ENCODE measurements around the gene DUSP22. TPM values are rescaled to one million over a fixed set of nuclear protein-coding genes. Genes with fewer than 3 reads are reported as not detected.

DUSP22 gene
- polyA plus RNA-seq, 1 donor = 25.1 TPM

DNA sequence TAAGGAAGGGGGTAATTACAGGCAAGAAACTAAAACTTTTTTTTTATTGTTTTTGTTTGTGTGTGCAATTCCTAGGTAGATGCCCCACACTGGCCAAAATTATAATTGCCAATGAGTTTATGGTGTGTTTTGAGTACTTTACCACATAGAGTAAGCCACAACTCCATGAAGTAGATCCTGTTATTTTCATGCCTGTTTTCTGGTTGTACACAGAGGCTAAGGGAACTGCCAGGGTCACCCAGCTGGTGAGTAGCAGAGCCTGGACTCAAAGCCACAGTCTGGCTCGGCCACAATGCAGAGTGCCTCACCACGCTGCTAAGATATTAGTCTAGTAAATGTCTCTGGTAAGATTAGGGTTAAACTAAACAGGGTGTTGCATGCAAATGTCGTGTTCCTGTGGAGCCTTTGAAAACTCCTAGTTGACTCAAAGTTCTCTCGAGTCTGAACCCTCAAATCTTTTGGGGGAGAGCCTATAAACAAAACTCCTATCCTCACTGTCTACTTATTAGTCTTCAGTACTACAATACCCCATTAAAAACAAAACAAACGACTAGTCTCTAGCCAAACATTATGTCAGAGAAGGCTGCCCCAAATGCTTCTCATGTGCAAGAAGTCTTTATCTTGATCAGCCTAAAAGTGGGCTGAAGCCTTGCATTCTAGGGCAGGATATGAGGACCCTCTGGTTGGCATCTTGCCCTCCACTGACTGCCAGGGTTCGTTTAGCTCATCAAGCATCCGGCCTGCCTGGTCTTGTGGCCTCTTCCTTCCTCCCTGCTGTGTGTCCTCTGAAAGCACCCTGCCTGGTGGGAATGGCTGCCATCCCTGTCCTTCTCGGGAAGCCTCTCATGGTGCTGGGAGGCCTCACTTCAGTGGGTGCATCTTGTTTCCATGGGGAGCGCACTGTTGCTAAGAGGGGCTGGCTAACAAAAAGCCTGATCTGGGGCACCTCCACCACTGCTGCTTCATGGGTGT, 4.2 kb downstream of the DUSP22 start:
- Histone ChIP-seq H3K27ac (ENCODE audit: low read length) (no peak overlapping the region), H3K4me1 (ENCODE audit: control insufficient read depth, insufficient read depth, low read length) (peaks cover 10% of the 10 kb centered on the region), H3K36me3 (ENCODE audit: control insufficient read depth, insufficient read depth, low read length) (no peaks in the 10 kb centered on the region), H3K9me3 (ENCODE audit: control insufficient read depth, low read depth, low read length) (peaks cover 2% of the 10 kb centered on the region), H3K27me3 (ENCODE audit: control insufficient read depth, insufficient read depth, low read length) (no peaks in the 10 kb centered on the region), H3K4me3 (ENCODE audit: low read length) (no peak overlapping the region)
- DNase-seq = no peak
- WGBS (ENCODE audit: insufficient coverage, low lambda C conversion rate) = 38% methylated on average over 2 of the region's 9 CpGs

DNA sequence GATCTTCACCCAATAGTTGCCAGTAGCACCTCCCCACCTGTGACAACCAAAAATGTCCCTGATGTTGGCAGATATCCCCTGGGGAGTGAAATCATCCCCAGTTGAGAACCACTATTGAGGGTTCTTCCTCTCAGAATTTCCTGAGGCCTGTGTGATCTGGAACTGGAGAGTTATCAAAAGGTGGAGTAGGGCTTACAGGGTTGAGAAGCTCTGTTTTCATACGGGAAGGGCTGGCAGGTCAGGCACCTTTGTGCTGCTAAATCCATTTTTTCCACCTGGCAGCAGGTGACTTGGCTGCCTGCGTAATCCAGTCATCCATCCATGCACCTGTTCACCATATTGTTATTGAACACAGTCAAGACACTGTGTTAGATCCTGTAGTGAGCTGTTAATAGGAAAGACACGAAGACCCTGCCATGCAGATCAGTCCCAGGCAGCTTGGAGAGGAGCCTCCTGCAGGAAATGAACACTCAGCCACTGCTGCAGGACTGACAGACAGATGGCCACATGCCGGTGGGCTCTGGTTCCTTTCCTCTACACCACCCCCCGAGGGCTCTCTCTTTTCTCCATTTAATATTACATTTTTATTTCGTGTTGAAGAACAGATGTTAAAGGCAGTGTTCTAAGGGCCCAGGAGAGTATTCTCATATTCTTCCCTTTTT, 5.4 kb downstream of the DUSP22 start:
- DNase-seq = no peak
- H3K27ac ChIP-seq (ENCODE audit: low read length) = no peak overlapping the region
- no peaks in the 10 kb centered on the region for H3K27me3 ChIP-seq (ENCODE audit: control insufficient read depth, insufficient read depth, low read length)
- H3K4me1 ChIP-seq (ENCODE audit: control insufficient read depth, insufficient read depth, low read length) = peaks cover 6% of the 10 kb centered on the region
- no peak overlapping the region for H3K4me3 ChIP-seq (ENCODE audit: low read length)
- 71% methylated on average over 2 of the region's 6 CpGs for WGBS (ENCODE audit: insufficient coverage, low lambda C conversion rate)
- peaks cover 2% of the 10 kb centered on the region for H3K9me3 ChIP-seq (ENCODE audit: control insufficient read depth, low read depth, low read length)
- H3K36me3 ChIP-seq (ENCODE audit: control insufficient read depth, insufficient read depth, low read length) = no peaks in the 10 kb centered on the region

DNA sequence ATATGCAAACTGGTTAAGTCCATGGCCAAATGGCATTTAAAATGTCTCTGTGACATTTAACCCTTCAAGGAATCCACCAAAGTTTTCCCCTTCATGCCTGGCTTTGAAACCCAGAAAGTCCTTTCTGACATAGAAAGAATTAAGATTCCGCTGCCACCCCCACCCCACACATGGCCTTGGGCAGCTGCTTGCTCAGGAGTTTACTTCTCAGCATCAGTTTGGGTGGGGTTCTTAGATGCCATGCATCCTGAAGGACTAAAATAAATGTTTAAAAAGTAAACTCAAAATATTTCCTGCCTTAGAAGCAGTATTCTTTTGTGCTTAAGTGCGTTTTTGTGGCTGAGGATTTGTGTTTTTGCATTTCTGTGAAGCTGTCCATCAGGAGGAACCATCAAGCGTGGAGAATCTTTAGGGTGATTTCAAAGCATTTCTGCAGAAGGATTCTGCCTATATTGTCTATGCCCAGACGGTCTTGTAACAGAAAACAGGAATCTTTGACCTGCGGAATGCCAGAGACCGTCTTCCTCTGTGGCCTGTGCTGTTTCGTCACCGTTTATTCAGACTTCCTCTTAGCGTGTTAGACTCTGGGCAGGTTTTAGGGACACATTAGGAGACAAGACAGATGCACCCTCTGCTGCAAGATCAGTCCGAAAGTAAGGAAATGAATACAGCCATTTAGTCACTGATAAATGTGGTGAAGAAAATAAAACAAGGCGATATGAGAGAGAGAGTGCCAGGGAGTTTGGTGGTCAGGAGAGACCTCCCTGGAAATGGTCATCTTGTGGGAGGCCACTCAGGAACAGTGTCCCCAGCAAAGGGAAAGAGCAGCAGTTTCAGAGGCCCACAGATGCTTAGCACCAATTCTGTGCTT, 6.2 kb downstream of the DUSP22 start:
- Histone ChIP-seq H3K27me3 (ENCODE audit: control insufficient read depth, insufficient read depth, low read length) (no peaks in the 10 kb centered on the region), H3K36me3 (ENCODE audit: control insufficient read depth, insufficient read depth, low read length) (no peaks in the 10 kb centered on the region), H3K4me1 (ENCODE audit: control insufficient read depth, insufficient read depth, low read length) (peaks cover 3% of the 10 kb centered on the region), H3K27ac (ENCODE audit: low read length) (no peak overlapping the region), H3K4me3 (ENCODE audit: low read length) (no peak overlapping the region), H3K9me3 (ENCODE audit: control insufficient read depth, low read depth, low read length) (peaks cover 2% of the 10 kb centered on the region)
- DNase-seq = no peak
- WGBS (ENCODE audit: insufficient coverage, low lambda C conversion rate) = 68% methylated on average over 9 of the region's 11 CpGs

DNA sequence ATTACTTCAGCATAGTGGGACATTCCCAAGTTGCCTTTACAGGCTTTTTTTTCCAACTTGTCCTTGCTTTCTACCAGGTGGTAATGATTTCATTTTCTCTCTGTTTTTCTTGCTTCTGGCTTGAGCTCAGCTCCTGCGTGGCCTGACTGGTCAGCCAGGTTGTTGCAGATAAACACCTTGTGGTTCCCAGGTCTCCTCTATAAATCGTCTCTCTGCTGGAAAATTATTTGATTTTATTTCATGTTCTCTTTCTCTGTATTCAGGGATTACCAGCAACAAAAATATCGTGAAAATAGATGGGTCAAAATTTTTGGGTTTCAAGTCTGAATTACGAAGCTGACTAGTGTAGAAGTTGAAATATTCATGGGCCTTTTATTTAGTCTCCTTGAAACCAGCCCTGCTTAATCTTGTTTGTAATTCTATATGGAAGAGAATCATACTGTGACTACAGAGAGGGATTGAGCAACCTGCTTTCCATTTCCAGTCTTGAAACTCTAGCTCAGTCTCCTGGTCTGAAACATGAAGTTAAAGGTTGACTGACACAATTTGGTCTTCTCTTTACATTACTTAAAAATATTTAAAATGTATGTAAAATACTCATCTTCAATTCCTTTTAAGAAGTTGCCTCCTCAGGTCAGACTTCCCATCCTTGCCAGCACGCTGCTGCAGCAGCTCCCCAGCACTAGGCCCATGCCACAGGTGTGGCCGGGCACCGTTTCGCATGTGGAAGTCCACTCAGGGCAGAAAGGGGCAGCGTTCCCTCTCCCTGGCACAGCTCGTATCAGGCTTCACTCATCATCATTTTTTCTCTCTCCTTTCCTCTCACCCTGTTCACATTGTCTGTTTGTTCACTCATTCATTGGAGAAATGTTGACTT, 7.1 kb downstream of the DUSP22 start:
- Histone ChIP-seq H3K27ac (ENCODE audit: low read length) (no peak overlapping the region), H3K36me3 (ENCODE audit: control insufficient read depth, insufficient read depth, low read length) (no peaks in the 10 kb centered on the region), H3K4me1 (ENCODE audit: control insufficient read depth, insufficient read depth, low read length) (no peaks in the 10 kb centered on the region), H3K9me3 (ENCODE audit: control insufficient read depth, low read depth, low read length) (peaks cover 7% of the 10 kb centered on the region), H3K4me3 (ENCODE audit: low read length) (no peak overlapping the region), H3K27me3 (ENCODE audit: control insufficient read depth, insufficient read depth, low read length) (no peaks in the 10 kb centered on the region)
- 59% methylated on average over 4 of the region's 10 CpGs for WGBS (ENCODE audit: insufficient coverage, low lambda C conversion rate)
- no peak for DNase-seq

DNA sequence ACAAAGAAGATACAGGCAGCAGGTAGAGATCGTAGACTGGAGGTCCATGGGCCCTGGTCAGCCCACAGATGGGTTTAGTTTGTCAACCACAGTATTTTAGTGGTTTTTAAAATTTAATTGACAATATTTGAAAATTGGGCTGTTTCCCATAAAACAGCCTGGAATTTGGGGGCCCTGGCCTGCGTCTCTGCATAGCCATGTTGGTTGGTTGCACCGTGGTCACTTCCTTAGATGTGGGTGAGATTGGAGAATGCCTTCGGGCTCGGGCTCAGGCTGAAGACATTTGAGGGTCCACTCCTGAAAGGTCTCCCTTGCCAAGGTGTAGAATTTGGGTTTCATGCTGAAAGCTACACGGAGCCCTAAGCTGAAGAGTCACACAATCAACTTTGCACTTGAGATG, 7.7 kb downstream of the DUSP22 start:
- H3K36me3 ChIP-seq (ENCODE audit: control insufficient read depth, insufficient read depth, low read length) = no peaks in the 10 kb centered on the region
- DNase-seq = no peak

DNA sequence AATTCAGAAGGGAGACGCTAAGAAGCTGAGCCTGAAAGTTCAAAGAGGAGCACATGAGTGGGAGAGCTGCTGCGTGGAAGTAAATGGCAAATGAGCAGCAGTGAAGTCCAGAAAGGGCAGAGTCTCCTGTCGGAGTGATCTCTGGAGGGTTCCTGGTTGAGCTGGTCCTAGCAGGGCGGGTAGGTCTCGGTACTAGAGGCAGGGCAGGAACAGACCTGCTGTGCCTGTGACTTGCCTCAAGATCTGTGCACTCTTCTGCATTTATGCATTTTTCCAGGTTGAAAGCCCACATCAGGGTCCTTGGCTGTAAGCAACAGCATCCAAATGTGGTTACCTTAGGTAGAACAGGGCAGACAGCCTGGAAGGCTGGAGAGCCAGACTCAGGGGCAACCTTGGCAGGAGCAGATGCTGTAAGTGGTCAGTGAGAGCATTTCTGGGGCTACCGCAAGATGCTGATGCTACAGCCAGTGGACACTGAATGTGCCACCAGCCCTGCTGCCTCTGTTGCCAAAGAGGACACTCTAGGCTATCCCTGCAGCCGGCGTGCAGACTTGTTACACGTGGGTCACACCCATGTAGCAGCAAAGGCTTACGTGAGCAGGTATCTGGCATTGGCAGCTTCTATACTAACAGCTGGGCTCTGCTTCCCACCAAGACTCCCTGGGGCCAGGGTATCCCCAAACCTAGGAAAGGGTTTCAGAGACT, 8.4 kb downstream of the DUSP22 start:
- no peak for DNase-seq
- H3K27ac ChIP-seq (ENCODE audit: low read length) = no peak overlapping the region
- 93% methylated on average over 3 of the region's 10 CpGs for WGBS (ENCODE audit: insufficient coverage, low lambda C conversion rate)
- no peak overlapping the region for H3K4me3 ChIP-seq (ENCODE audit: low read length)
- H3K9me3 ChIP-seq (ENCODE audit: control insufficient read depth, low read depth, low read length) = peaks cover 8% of the 10 kb centered on the region
- peaks cover 5% of the 10 kb centered on the region for H3K4me1 ChIP-seq (ENCODE audit: control insufficient read depth, insufficient read depth, low read length)
- H3K36me3 ChIP-seq (ENCODE audit: control insufficient read depth, insufficient read depth, low read length) = no peaks in the 10 kb centered on the region
- no peaks in the 10 kb centered on the region for H3K27me3 ChIP-seq (ENCODE audit: control insufficient read depth, insufficient read depth, low read length)

More for the DNA sequence above, 7.7 kb downstream of the DUSP22 start:
- H3K9me3 ChIP-seq (ENCODE audit: control insufficient read depth, low read depth, low read length) = peaks cover 8% of the 10 kb centered on the region
- H3K27ac ChIP-seq (ENCODE audit: low read length) = no peak overlapping the region
- no peak overlapping the region for H3K4me3 ChIP-seq (ENCODE audit: low read length)
- H3K4me1 ChIP-seq (ENCODE audit: control insufficient read depth, insufficient read depth, low read length) = peaks cover 1% of the 10 kb centered on the region
- WGBS (ENCODE audit: insufficient coverage, low lambda C conversion rate) = 100% methylated on average over 1 of the region's 6 CpGs
- H3K27me3 ChIP-seq (ENCODE audit: control insufficient read depth, insufficient read depth, low read length) = no peaks in the 10 kb centered on the region

DNA sequence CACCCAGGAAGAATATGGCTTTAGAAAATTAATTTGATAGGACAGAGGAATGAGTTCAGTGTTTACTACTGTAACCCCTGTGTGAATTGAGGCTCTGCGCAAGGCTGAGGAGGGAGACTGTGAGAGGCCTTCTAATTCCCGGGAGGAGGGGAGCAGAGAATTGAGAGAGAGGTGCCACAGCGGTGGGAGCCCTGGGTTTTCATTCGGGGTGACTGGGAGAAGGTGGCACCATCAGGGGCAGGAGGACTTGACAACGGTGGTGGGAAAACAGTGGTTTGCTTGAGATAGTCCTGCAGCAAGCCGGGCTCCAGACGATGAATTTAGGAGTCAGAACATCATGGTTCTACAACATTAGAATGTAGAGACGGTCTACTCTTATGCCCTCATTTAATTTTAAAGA, 9.2 kb downstream of the DUSP22 start:
- peaks cover 8% of the 10 kb centered on the region for H3K9me3 ChIP-seq (ENCODE audit: control insufficient read depth, low read depth, low read length)
- H3K27ac ChIP-seq (ENCODE audit: low read length) = no peak overlapping the region
- H3K36me3 ChIP-seq (ENCODE audit: control insufficient read depth, insufficient read depth, low read length) = no peaks in the 10 kb centered on the region
- no peak overlapping the region for H3K4me3 ChIP-seq (ENCODE audit: low read length)
- 94% methylated on average over 5 of the region's 8 CpGs for WGBS (ENCODE audit: insufficient coverage, low lambda C conversion rate)
- H3K4me1 ChIP-seq (ENCODE audit: control insufficient read depth, insufficient read depth, low read length) = peaks cover 14% of the 10 kb centered on the region
- DNase-seq = no peak
- H3K27me3 ChIP-seq (ENCODE audit: control insufficient read depth, insufficient read depth, low read length) = no peaks in the 10 kb centered on the region

DNA sequence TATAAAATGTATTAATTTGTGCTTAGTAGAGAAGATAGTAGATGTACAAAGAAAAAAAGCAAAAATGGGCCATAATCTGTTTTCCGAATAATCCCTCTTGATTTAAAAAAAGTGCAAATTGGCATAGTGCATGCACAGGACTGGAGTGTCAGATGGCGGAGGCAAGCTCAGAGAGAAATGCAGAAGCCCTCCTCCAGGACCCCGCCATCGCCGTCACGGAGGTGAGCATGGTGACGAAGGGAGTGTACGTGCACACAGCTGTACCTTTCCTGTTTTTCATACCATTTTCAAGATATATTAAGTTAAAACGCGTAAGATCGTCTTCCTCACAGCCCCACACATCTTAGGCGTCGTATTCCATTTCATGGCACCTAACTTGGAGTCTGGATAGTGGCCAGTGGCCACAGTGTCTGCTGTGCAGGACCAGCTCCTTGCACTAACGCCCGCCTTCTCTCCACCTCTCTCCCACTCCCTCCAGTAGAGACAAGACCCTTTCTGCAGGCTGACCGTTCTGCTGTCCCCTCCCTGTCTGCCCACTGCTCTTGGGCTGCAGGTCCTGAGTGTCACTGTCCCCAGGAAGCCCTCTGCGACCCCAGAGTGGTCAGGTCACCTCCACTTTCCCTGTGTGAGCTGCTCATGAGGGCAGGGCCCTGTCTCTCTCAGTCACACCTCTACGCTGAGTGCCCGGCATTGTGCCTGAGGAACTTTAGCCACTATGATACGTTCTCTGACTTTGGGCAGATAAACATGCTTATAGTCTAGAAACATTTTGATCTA, 9.8 kb downstream of the DUSP22 start:
- H3K4me3 ChIP-seq (ENCODE audit: low read length) = no peak overlapping the region
- peaks cover 18% of the 10 kb centered on the region for H3K4me1 ChIP-seq (ENCODE audit: control insufficient read depth, insufficient read depth, low read length)
- WGBS (ENCODE audit: insufficient coverage, low lambda C conversion rate) = 84% methylated on average over 3 of the region's 20 CpGs
- no peaks in the 10 kb centered on the region for H3K27me3 ChIP-seq (ENCODE audit: control insufficient read depth, insufficient read depth, low read length)
- H3K27ac ChIP-seq (ENCODE audit: low read length) = no peak overlapping the region
- DNase-seq = no peak
- H3K36me3 ChIP-seq (ENCODE audit: control insufficient read depth, insufficient read depth, low read length) = no peaks in the 10 kb centered on the region
- peaks cover 8% of the 10 kb centered on the region for H3K9me3 ChIP-seq (ENCODE audit: control insufficient read depth, low read depth, low read length)

DNA sequence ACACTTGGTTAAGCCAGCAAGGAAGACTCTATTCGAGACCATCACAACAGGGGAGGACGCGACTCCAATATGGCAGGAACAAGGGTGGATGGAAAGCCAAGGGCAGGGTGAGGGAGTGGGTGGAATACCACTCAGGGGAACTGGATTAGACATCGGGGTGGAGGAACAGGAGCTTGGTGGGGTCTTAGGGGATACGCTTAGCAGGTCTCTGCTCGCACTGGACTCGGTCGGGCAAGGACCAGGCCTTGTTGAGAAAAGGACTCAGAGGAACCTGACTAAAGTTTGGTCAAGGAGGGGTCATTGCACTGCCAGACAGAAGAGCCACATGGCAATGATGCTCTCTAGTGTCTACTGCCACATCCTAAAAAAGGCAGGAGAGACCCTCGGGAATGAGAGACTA, 10.5 kb downstream of the DUSP22 start:
- H3K36me3 ChIP-seq (ENCODE audit: control insufficient read depth, insufficient read depth, low read length) = no peaks in the 10 kb centered on the region
- peaks cover 8% of the 10 kb centered on the region for H3K9me3 ChIP-seq (ENCODE audit: control insufficient read depth, low read depth, low read length)
- no peaks in the 10 kb centered on the region for H3K27me3 ChIP-seq (ENCODE audit: control insufficient read depth, insufficient read depth, low read length)
- H3K27ac ChIP-seq (ENCODE audit: low read length) = no peak overlapping the region
- no peak for DNase-seq
- WGBS (ENCODE audit: insufficient coverage, low lambda C conversion rate) = 100% methylated on average over 1 of the region's 9 CpGs
- H3K4me3 ChIP-seq (ENCODE audit: low read length) = no peak overlapping the region
- peaks cover 18% of the 10 kb centered on the region for H3K4me1 ChIP-seq (ENCODE audit: control insufficient read depth, insufficient read depth, low read length)
